HG03432 (cell line): Measurements from ENCODE around the gene PCDH15.
"Not testable (repeated sequence)": the region's sequence is repeated elsewhere in the genome, so short reads cannot be mapped to it uniquely, and the experiment has no call there.

Experiments used
- ATAC-seq: cut with Tn5 transposase; IDR thresholded peaks from one replicate; pipeline ENCODE4 v1.9.1; 2021; ENCODE audit warnings: mild to moderate bottlenecking, moderate library complexity; ENCODE audit not compliant: unreplicated experiment

Gene PCDH15

GRCh38 chr10:54010337-54010933 is 790.6 kb downstream of the PCDH15 start:
- ATAC-seq, result no peak

- ATAC-seq, result no peak
Measured at GRCh38 chr10:54009672-54010071, 791.4 kb downstream of the PCDH15 start.

- ATAC-seq, result no peak
Measured at GRCh38 chr10:54002077-54002476, 799.0 kb downstream of the PCDH15 start.

GRCh38 chr10:53997953-53998352 is 803.1 kb downstream of the PCDH15 start:
- ATAC-seq, result no peak

GRCh38 chr10:53990799-53991238 is 810.2 kb downstream of the PCDH15 start:
- ATAC-seq, result no peak

- no peak for ATAC-seq
Measured at GRCh38 chr10:53983431-53983830, 817.6 kb downstream of the PCDH15 start.

- no peak for ATAC-seq
Measured at GRCh38 chr10:53980210-53980609, 820.8 kb downstream of the PCDH15 start.

GRCh38 chr10:53978301-53978700 is 822.7 kb downstream of the PCDH15 start:
- ATAC-seq, result no peak

- no peak for ATAC-seq
Measured at GRCh38 chr10:53977267-53977666, 823.8 kb downstream of the PCDH15 start.

GRCh38 chr10:53957401-53957800 is 843.6 kb downstream of the PCDH15 start:
- no peak for ATAC-seq

GRCh38 chr10:53955091-53955490 is 845.9 kb downstream of the PCDH15 start:
- no peak for ATAC-seq

GRCh38 chr10:53952698-53953630 is 848.1 kb downstream of the PCDH15 start:
- ATAC-seq, result no peak

GRCh38 chr10:53939654-53940053 is 861.4 kb downstream of the PCDH15 start:
- ATAC-seq, result no peak

- ATAC-seq, result no peak
Measured at GRCh38 chr10:53930648-53931047, 870.4 kb downstream of the PCDH15 start.

- not testable (repeated sequence) for ATAC-seq
Measured at GRCh38 chr10:53924051-53924700, 876.9 kb downstream of the PCDH15 start.

- ATAC-seq, result no peak
Measured at GRCh38 chr10:53918755-53919154, 882.3 kb downstream of the PCDH15 start.

GRCh38 chr10:53909791-53910190 is 891.2 kb downstream of the PCDH15 start:
- no peak for ATAC-seq

- ATAC-seq, result no peak
Measured at GRCh38 chr10:53904506-53905241, 896.4 kb downstream of the PCDH15 start.

- ATAC-seq, result no peak
Measured at GRCh38 chr10:53903756-53904155, 897.3 kb downstream of the PCDH15 start.

GRCh38 chr10:53899463-53900160 is 901.4 kb downstream of the PCDH15 start:
- no peak for ATAC-seq
